Esophagus (tissue), 2 donors: ENCODE results near the gene AKT3. TPM values are rescaled to one million over a fixed set of nuclear protein-coding genes. Genes with fewer than 3 reads are reported as not detected.
"Not testable (repeated sequence)": the region's sequence is repeated elsewhere in the genome, so short reads cannot be mapped to it uniquely, and the experiment has no call there.

Source experiments
- H3K27ac ChIP-seq, 2 donors: one replicate each; pipeline ENCODE4 v1.5.1; 2013; ENCODE audit warnings: low read depth in 2 of 2, mild to moderate bottlenecking in 2 of 2, inconsistent platforms in 1 of 2, low read length in 1 of 2, moderate library complexity in 1 of 2
- H3K27me3 ChIP-seq, 2 donors: one replicate each; pipeline ENCODE4 v1.6.1; 2013; ENCODE audit warnings: low read length in 2 of 2, control low read depth in 1 of 2, mild to moderate bottlenecking in 1 of 2; ENCODE audit not compliant: insufficient read depth in 2 of 2, control insufficient read depth in 1 of 2
- H3K36me3 ChIP-seq, 2 donors: one replicate each; pipeline ENCODE4 v1.6.1; 2013; ENCODE audit warnings: low read length in 1 of 2; ENCODE audit not compliant: control insufficient read depth in 2 of 2, insufficient read depth in 2 of 2
- H3K4me1 ChIP-seq, 2 donors: one replicate each; pipeline ENCODE4 v1.6.1; 2013; ENCODE audit warnings: low read length in 1 of 2; ENCODE audit not compliant: control insufficient read depth in 2 of 2, insufficient read depth in 2 of 2
- H3K4me3 ChIP-seq, 2 donors: one replicate each; pipeline ENCODE4 v1.5.1; 2013; ENCODE audit warnings: low read length in 2 of 2, mild to moderate bottlenecking in 2 of 2, low read depth in 1 of 2, moderate library complexity in 1 of 2
- H3K9me3 ChIP-seq, 2 donors: one replicate each; pipeline ENCODE4 v1.6.1; 2013; ENCODE audit warnings: mild to moderate bottlenecking in 2 of 2, low read depth in 1 of 2, low read length in 1 of 2, moderate library complexity in 1 of 2; ENCODE audit not compliant: control insufficient read depth in 2 of 2, insufficient read depth in 1 of 2
- WGBS, 2 donors: extraction: QIAGEN DNeasy Blood & Tissue Kit; methylation state at CpG; one replicate each; pipeline ENCODE4 v1.1.7; 2013; 5-methylcytosine and 5-hydroxymethylcytosine counted together
- polyA plus RNA-seq, 2 donors: library from polyadenylated mRNA; stranded (reverse); fragments of 200-250 nt; gene quantifications; one replicate each; pipeline ENCODE4 v1.2.3, GENCODE V29; 2013
- donor health status: healthy with polysubstance abuse.
- donor health status: Bipolar disorder and iron deficiency.

AKT3 gene
- polyA plus RNA-seq, 2 donors = 2.1 to 4.4 TPM

GRCh38 chr1:243662169-243662568, 187.9 kb downstream of the AKT3 start:
- H3K4me1 ChIP-seq, H3K27me3 ChIP-seq, H3K9me3 ChIP-seq, H3K36me3 ChIP-seq, H3K4me3 ChIP-seq, H3K27ac ChIP-seq: not testable (repeated sequence)
- WGBS, 2 donors = no CpG with 5 or more reads among the region's 1 CpG

GRCh38 chr1:243658594-243659105, 191.4 kb downstream of the AKT3 start:
- Histone ChIP-seq H3K4me3 (no peak overlapping the region), H3K27me3 (no peaks in the 10 kb centered on the region), H3K27ac (no peak overlapping the region), H3K9me3 (no peaks in the 10 kb centered on the region), H3K36me3 (no peaks in the 10 kb centered on the region), H3K4me1 (no peaks in the 10 kb centered on the region)
- WGBS, 2 donors = 71 to 81% methylated on average over 4 of the region's 4 CpGs

- Histone ChIP-seq H3K9me3 (no peaks in the 10 kb centered on the region), H3K27ac (no peak overlapping the region), H3K4me3 (no peak overlapping the region), H3K36me3 (no peaks in the 10 kb centered on the region), H3K27me3 (no peaks in the 10 kb centered on the region), H3K4me1 (no peaks in the 10 kb centered on the region)
- WGBS, 2 donors = 88 to 93% methylated on average over 1 of the region's 1 CpG
Measured at GRCh38 chr1:243657793-243658192, 192.2 kb downstream of the AKT3 start.

- WGBS, 2 donors = 98 to 99% methylated on average over 3 of the region's 3 CpGs
- not testable (repeated sequence) for H3K4me3 ChIP-seq, H3K36me3 ChIP-seq, H3K9me3 ChIP-seq, H3K27me3 ChIP-seq, H3K27ac ChIP-seq, H3K4me1 ChIP-seq
Measured at GRCh38 chr1:243649530-243649929, 200.5 kb downstream of the AKT3 start.

- Histone ChIP-seq H3K4me1 (no peaks in the 10 kb centered on the region), H3K9me3 (no peaks in the 10 kb centered on the region), H3K36me3 (no peaks in the 10 kb centered on the region), H3K27me3 (no peaks in the 10 kb centered on the region), H3K27ac (no peak overlapping the region), H3K4me3 (no peak overlapping the region)
- 95 to 98% methylated on average over 2 of the region's 2 CpGs for WGBS, 2 donors
Measured at GRCh38 chr1:243646841-243647240, 203.2 kb downstream of the AKT3 start.

GRCh38 chr1:243645281-243645680, 204.8 kb downstream of the AKT3 start:
- H3K9me3 ChIP-seq = no peaks in the 10 kb centered on the region
- no peak overlapping the region for H3K4me3 ChIP-seq
- 86 to 87% methylated on average over 6 of the region's 6 CpGs for WGBS, 2 donors
- H3K27ac ChIP-seq = no peak overlapping the region
- H3K36me3 ChIP-seq = no peaks in the 10 kb centered on the region
- no peaks in the 10 kb centered on the region for H3K4me1 ChIP-seq
- no peaks in the 10 kb centered on the region for H3K27me3 ChIP-seq

GRCh38 chr1:243642936-243643335, 207.1 kb downstream of the AKT3 start:
- Histone ChIP-seq H3K9me3 (no peaks in the 10 kb centered on the region), H3K27me3 (no peaks in the 10 kb centered on the region), H3K4me1 (no peaks in the 10 kb centered on the region), H3K36me3 (no peaks in the 10 kb centered on the region), H3K4me3 (no peak overlapping the region), H3K27ac (no peak overlapping the region)
- 77 to 86% methylated on average over 5 of the region's 5 CpGs for WGBS, 2 donors

- 82 to 87% methylated on average over 4 of the region's 4 CpGs for WGBS, 2 donors
- H3K27me3 ChIP-seq = no peaks in the 10 kb centered on the region
- no peak overlapping the region for H3K27ac ChIP-seq
- H3K36me3 ChIP-seq = no peaks in the 10 kb centered on the region
- no peaks in the 10 kb centered on the region for H3K9me3 ChIP-seq
- H3K4me1 ChIP-seq = no peaks in the 10 kb centered on the region
- H3K4me3 ChIP-seq = no peak overlapping the region
Measured at GRCh38 chr1:243639027-243639658, 210.9 kb downstream of the AKT3 start.

GRCh38 chr1:243638186-243638585, 211.9 kb downstream of the AKT3 start:
- H3K27me3 ChIP-seq = no peaks in the 10 kb centered on the region
- no peak overlapping the region for H3K4me3 ChIP-seq
- H3K36me3 ChIP-seq = no peaks in the 10 kb centered on the region
- H3K27ac ChIP-seq = no peak overlapping the region
- no peaks in the 10 kb centered on the region for H3K9me3 ChIP-seq
- 69 to 72% methylated on average over 4 of the region's 4 CpGs for whole genome bisulfite sequencing, 2 donors
- no peaks in the 10 kb centered on the region for H3K4me1 ChIP-seq

- no peaks in the 10 kb centered on the region for H3K27me3 ChIP-seq
- no peak overlapping the region for H3K4me3 ChIP-seq
- 93 to 97% methylated on average over 2 of the region's 2 CpGs for WGBS, 2 donors
- H3K4me1 ChIP-seq = no peaks in the 10 kb centered on the region
- H3K9me3 ChIP-seq = no peaks in the 10 kb centered on the region
- no peak overlapping the region for H3K27ac ChIP-seq
- H3K36me3 ChIP-seq = no peaks in the 10 kb centered on the region
Measured at GRCh38 chr1:243628476-243628907, 221.6 kb downstream of the AKT3 start.
